Naive thymus-derived CD8-positive, alpha-beta T cell (primary cell): ENCODE results near the gene NPAS3. TPM values are rescaled to one million over a fixed set of nuclear protein-coding genes. Genes with fewer than 3 reads are reported as not detected.

Experiments
- ATAC-seq, 2 donors: fragments of 150-1000 bp; cut with Tn5 transposase in 1 of 2; sonication (Bioruptor Pico), chemical (Tn5 transposase) in 1 of 2; 1 replicate in 1 of 2; 2 replicates in 1 of 2; pipeline ENCODE4 v1.10.0; 2021; ENCODE audit warnings: mild to moderate bottlenecking in 2 of 2, moderate library complexity in 2 of 2
- POLR2A ChIA-PET: fragments of 350-600 bp; sonication (Branson Sonifier 250); formaldehyde crosslinking; loops from one replicate; lab custom pipeline; 2021; ENCODE audit warnings: antibody characterized with exemption; lab: Charles Lee
- DNase-seq, 10 donors: peaks; one replicate each; pipeline versions ENCODE4 v3.0.0 to v3.0.0-alpha.2; 2020 to 2022
- H3K27ac Mint-ChIP-seq, 10 donors: one replicate each; pipeline ENCODE4 v1.8.0; 2020 to 2022; ENCODE audit warnings: mild to moderate bottlenecking in 10 of 10, mixed read lengths in 10 of 10, moderate library complexity in 4 of 10, inconsistent platforms in 1 of 10
- H3K27me3 Mint-ChIP-seq, 5 donors: one replicate each; pipeline ENCODE4 v1.8.0; 2021 to 2022; ENCODE audit warnings: mixed read lengths in 5 of 5
- H3K36me3 Mint-ChIP-seq, 3 donors: one replicate each; pipeline ENCODE4 v1.8.0; 2020 to 2022; ENCODE audit warnings: mixed read lengths in 3 of 3, mild to moderate bottlenecking in 2 of 3, inconsistent platforms in 1 of 3
- H3K4me1 Mint-ChIP-seq, 4 donors: one replicate each; pipeline ENCODE4 v1.8.0; 2021 to 2022; ENCODE audit warnings: mixed read lengths in 4 of 4
- H3K4me3 Mint-ChIP-seq, 10 donors: one replicate each; pipeline ENCODE4 v1.8.0; 2020 to 2022; ENCODE audit warnings: mild to moderate bottlenecking in 10 of 10, mixed read lengths in 10 of 10, moderate library complexity in 6 of 10, inconsistent platforms in 1 of 10
- H3K9me3 Mint-ChIP-seq, 9 donors: one replicate each; pipeline ENCODE4 v1.8.0; 2020 to 2022; ENCODE audit warnings: mixed read lengths in 9 of 9, mild to moderate bottlenecking in 3 of 9, inconsistent platforms in 1 of 9, moderate library complexity in 1 of 9
- polyA plus RNA-seq, 3 donors: library from polyadenylated mRNA; unstranded; fragments of 300-500 nt; fragmentation: Illumina TruSeq; gene quantifications; one replicate each; pipeline ENCODE4 v1.2.3, GENCODE V29; 2021
- total RNA-seq, 8 experiments: library from RNA in 2 of 8; stranded (reverse) in 2 of 8; gene quantifications; one replicate each; pipeline ENCODE4 v1.2.3 and lab custom pipeline; 2021 to 2026

NPAS3 gene
- total and polyA plus RNA-seq, 5 experiments from 2014 or later = not detected

GRCh38 chr14:33375786-33376185 lies 437.1 kb downstream of the NPAS3 start:
- Mint-ChIP-seq H3K36me3 (no peaks in the 10 kb centered on the region), H3K4me1 (no peaks in the 10 kb centered on the region), H3K27me3 (peaks cover 0 to 2% (median 0%) of the 10 kb centered on the region in 5 donors), H3K27ac (no peak overlapping the region), H3K9me3 (peaks cover 0 to 3% (median 0%) of the 10 kb centered on the region in 9 donors), H3K4me3 (no peak overlapping the region)
- POLR2A ChIA-PET = no interaction called here
- no peak for DNase-seq
- ATAC-seq = no peak

- Mint-ChIP-seq H3K27me3 (peaks cover 0 to 3% (median 0%) of the 10 kb centered on the region in 5 donors), H3K9me3 (peaks cover 0 to 3% (median 0%) of the 10 kb centered on the region in 9 donors), H3K4me1 (no peaks in the 10 kb centered on the region), H3K4me3 (no peak overlapping the region), H3K36me3 (no peaks in the 10 kb centered on the region), H3K27ac (no peak overlapping the region)
- ATAC-seq (no peak), DNase-seq (no peak)
- POLR2A ChIA-PET = no interaction called here
These were observed 437.8 kb downstream of the NPAS3 start for GRCh38 chr14:33376510-33376909.

- H3K4me1 Mint-ChIP-seq = no peaks in the 10 kb centered on the region
- H3K36me3 Mint-ChIP-seq = no peaks in the 10 kb centered on the region
- peaks cover 0 to 3% (median 0%) of the 10 kb centered on the region in 5 donors for H3K27me3 Mint-ChIP-seq
- no peak for DNase-seq
- POLR2A ChIA-PET = no interaction called here
- H3K9me3 Mint-ChIP-seq = peaks cover 0 to 3% (median 0%) of the 10 kb centered on the region in 9 donors
- H3K27ac Mint-ChIP-seq = no peak overlapping the region
- no peak overlapping the region for H3K4me3 Mint-ChIP-seq
- no peak for ATAC-seq
These were observed 439.1 kb downstream of the NPAS3 start for GRCh38 chr14:33377596-33378390.

GRCh38 chr14:33381717-33382116 lies 443.0 kb downstream of the NPAS3 start:
- no peak overlapping the region for H3K27ac Mint-ChIP-seq
- H3K36me3 Mint-ChIP-seq = no peaks in the 10 kb centered on the region
- ATAC-seq (no peak), DNase-seq (no peak)
- no peak overlapping the region for H3K4me3 Mint-ChIP-seq
- peaks cover 0 to 3% (median 0%) of the 10 kb centered on the region in 5 donors for H3K27me3 Mint-ChIP-seq
- H3K4me1 Mint-ChIP-seq = no peaks in the 10 kb centered on the region
- POLR2A ChIA-PET = no interaction called here
- peaks cover 0 to 3% (median 0%) of the 10 kb centered on the region in 9 donors for H3K9me3 Mint-ChIP-seq

GRCh38 chr14:33386140-33386539 lies 447.5 kb downstream of the NPAS3 start:
- ATAC-seq = no peak

GRCh38 chr14:33386781-33387180 lies 448.1 kb downstream of the NPAS3 start:
- Mint-ChIP-seq H3K9me3 (peaks cover 0 to under 1% (median 0%) of the 10 kb centered on the region in 9 donors), H3K27me3 (no peaks in the 10 kb centered on the region), H3K4me1 (no peaks in the 10 kb centered on the region), H3K4me3 (no peak overlapping the region), H3K36me3 (no peaks in the 10 kb centered on the region), H3K27ac (no peak overlapping the region)
- ATAC-seq (no peak), DNase-seq (no peak)
- POLR2A ChIA-PET = no interaction called here

More at GRCh38 chr14:33386140-33386539, 447.5 kb downstream of the NPAS3 start:
- no peaks in the 10 kb centered on the region for H3K36me3 Mint-ChIP-seq
- H3K4me3 Mint-ChIP-seq = no peak overlapping the region
- no peak overlapping the region for H3K27ac Mint-ChIP-seq
- H3K4me1 Mint-ChIP-seq = no peaks in the 10 kb centered on the region
- POLR2A ChIA-PET = no interaction called here
- H3K9me3 Mint-ChIP-seq = no peaks in the 10 kb centered on the region
- DNase-seq = no peak
- peaks cover 0 to 3% (median 0%) of the 10 kb centered on the region in 5 donors for H3K27me3 Mint-ChIP-seq

- no peak overlapping the region for H3K27ac Mint-ChIP-seq
- POLR2A ChIA-PET = no interaction called here
These were observed 451.7 kb downstream of the NPAS3 start for GRCh38 chr14:33390335-33390734.

GRCh38 chr14:33393231-33393894 lies 454.7 kb downstream of the NPAS3 start:
- Mint-ChIP-seq H3K4me1 (no peaks in the 10 kb centered on the region), H3K27ac (no peak overlapping the region), H3K36me3 (no peaks in the 10 kb centered on the region), H3K27me3 (no peaks in the 10 kb centered on the region), H3K9me3 (peaks cover 0 to 14% (median 0%) of the 10 kb centered on the region in 9 donors), H3K4me3 (no peak overlapping the region)
- ATAC-seq (no peak), DNase-seq (no peak)
- POLR2A ChIA-PET = no interaction called here

More at GRCh38 chr14:33390335-33390734, 451.7 kb downstream of the NPAS3 start:
- H3K4me1 Mint-ChIP-seq = no peaks in the 10 kb centered on the region
- no peaks in the 10 kb centered on the region for H3K36me3 Mint-ChIP-seq
- no peak overlapping the region for H3K4me3 Mint-ChIP-seq
- peaks cover 0 to 14% (median 0%) of the 10 kb centered on the region in 9 donors for H3K9me3 Mint-ChIP-seq
- H3K27me3 Mint-ChIP-seq = no peaks in the 10 kb centered on the region
- ATAC-seq = no peak
- DNase-seq = no peak

- no peak overlapping the region for H3K4me3 Mint-ChIP-seq
- H3K36me3 Mint-ChIP-seq = no peaks in the 10 kb centered on the region
These were observed 455.3 kb downstream of the NPAS3 start for GRCh38 chr14:33393895-33394368.

GRCh38 chr14:33401311-33401710 lies 462.6 kb downstream of the NPAS3 start:
- peaks cover 0 to 12% (median 0%) of the 10 kb centered on the region in 9 donors for H3K9me3 Mint-ChIP-seq
- H3K4me3 Mint-ChIP-seq = no peak overlapping the region
- DNase-seq = no peak
- POLR2A ChIA-PET = no interaction called here
- ATAC-seq = no peak
- H3K4me1 Mint-ChIP-seq = no peaks in the 10 kb centered on the region
- no peak overlapping the region for H3K27ac Mint-ChIP-seq
- H3K27me3 Mint-ChIP-seq = peaks cover 0 to 3% (median 0%) of the 10 kb centered on the region in 5 donors
- H3K36me3 Mint-ChIP-seq = no peaks in the 10 kb centered on the region

More at GRCh38 chr14:33393895-33394368, 455.3 kb downstream of the NPAS3 start:
- ATAC-seq = no peak
- POLR2A ChIA-PET = no interaction called here
- H3K27ac Mint-ChIP-seq = no peak overlapping the region
- no peak for DNase-seq
- peaks cover 0 to 14% (median 0%) of the 10 kb centered on the region in 9 donors for H3K9me3 Mint-ChIP-seq
- H3K27me3 Mint-ChIP-seq = no peaks in the 10 kb centered on the region
- H3K4me1 Mint-ChIP-seq = no peaks in the 10 kb centered on the region

- Mint-ChIP-seq H3K27ac (no peak overlapping the region), H3K9me3 (peaks cover 0 to 12% (median 0%) of the 10 kb centered on the region in 9 donors), H3K4me3 (no peak overlapping the region), H3K36me3 (no peaks in the 10 kb centered on the region), H3K4me1 (no peaks in the 10 kb centered on the region), H3K27me3 (peaks cover 0 to 5% (median 0%) of the 10 kb centered on the region in 5 donors)
- DNase-seq = no peak
- ATAC-seq = no peak
- POLR2A ChIA-PET = no interaction called here
These were observed 463.9 kb downstream of the NPAS3 start for GRCh38 chr14:33402604-33403003.

- H3K4me1 Mint-ChIP-seq = no peaks in the 10 kb centered on the region
- H3K4me3 Mint-ChIP-seq = no peak overlapping the region
- POLR2A ChIA-PET = no interaction called here
- no peaks in the 10 kb centered on the region for H3K36me3 Mint-ChIP-seq
- peaks cover 0 to 12% (median 0%) of the 10 kb centered on the region in 9 donors for H3K9me3 Mint-ChIP-seq
- DNase-seq = no peak
- peaks cover 0 to 7% (median 0%) of the 10 kb centered on the region in 5 donors for H3K27me3 Mint-ChIP-seq
- ATAC-seq = no peak
- H3K27ac Mint-ChIP-seq = peak overlapping the region in 1 of 10 donors; percentile 3
These were observed 465.4 kb downstream of the NPAS3 start for GRCh38 chr14:33404054-33404453.
